H1 (cell line): ENCODE results near the gene KLHL36. TPM values are rescaled to one million over a fixed set of nuclear protein-coding genes. Genes with fewer than 3 reads are reported as not detected.

Experiments
- polyA plus RNA-seq, 7 experiments: library from polyadenylated mRNA; depleted of rRNA in 3 of 7; stranded (reverse) in 5 of 7; unstranded in 2 of 7; fragments of >200 nt in 5 of 7; fragments of 200-250 nt in 2 of 7; gene quantifications; 1 replicate in 5 of 7; 2 replicates in 1 of 7; 4 replicates in 1 of 7; pipeline versions ENCODE4 v1.2.1 to v1.2.3, GENCODE V29; 2011 to 2013; ENCODE audit warnings: missing spikeins in 2 of 7, mixed read lengths in 2 of 7
- total RNA-seq: library from RNA; stranded (reverse); fragmentation: NEBNext Ultra II Directional; extraction: Animal tissue kit (Norgen Biotek cat#: 25700); gene quantifications from 2 replicates; pipeline ENCODE4 v1.2.1, GENCODE V29; 2021
- TF ChIP-seq, protein P1 (sequence below): fragments of 300-600 bp; sonication (generic); IDR thresholded peaks from 2 replicates; pipeline ENCODE4 v1.7.1; 2012; ENCODE audit warnings: low read length, moderate library complexity, mild to moderate bottlenecking, inconsistent platforms; ENCODE audit not compliant: insufficient replicate concordance

Gene KLHL36
- total and polyA plus RNA-seq, 2 of the 8 experiments (the other 6 are each of a cell fraction or from before 2014, with no cell fraction given) = 22.9 to 33.6 TPM

DNA sequence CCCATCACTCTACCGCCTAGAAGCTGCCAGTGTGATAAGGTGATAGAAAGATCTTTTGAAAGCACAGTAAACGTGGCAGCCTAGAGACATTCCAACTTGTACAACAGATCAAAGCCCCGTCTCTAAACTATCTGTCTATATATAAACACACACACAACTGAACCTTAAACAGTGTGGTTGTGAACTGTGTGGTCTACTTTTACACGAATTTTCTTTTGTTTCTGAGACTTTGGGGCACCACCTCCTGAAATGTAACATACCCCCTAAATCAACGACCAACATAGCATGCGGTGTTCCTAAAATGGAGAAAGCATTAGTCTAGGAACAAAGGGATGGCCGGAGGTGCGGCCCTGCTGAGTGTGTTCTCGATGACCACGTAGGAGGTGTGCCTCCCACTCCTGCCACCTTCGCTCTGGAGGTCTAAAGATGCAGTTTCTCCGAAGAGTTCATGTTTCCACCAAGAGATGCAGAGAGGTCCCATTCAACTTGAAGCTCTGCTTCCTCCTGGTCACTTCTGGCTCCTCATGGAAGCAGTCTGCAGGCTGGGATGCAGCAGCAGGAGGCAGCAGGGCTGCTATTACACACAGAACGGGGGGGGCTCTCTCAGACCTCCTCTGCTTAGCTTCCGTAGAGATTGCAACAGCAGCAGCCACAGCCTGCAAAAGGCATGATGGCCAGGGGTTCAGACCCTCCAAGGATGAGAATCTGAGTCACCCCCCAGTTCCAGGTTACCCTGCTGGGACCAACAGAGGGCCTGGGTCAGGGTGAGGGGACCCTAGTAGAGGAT is 28.9 kb downstream of the KLHL36 start (continued):
- TF ChIP-seq, protein P1, sequence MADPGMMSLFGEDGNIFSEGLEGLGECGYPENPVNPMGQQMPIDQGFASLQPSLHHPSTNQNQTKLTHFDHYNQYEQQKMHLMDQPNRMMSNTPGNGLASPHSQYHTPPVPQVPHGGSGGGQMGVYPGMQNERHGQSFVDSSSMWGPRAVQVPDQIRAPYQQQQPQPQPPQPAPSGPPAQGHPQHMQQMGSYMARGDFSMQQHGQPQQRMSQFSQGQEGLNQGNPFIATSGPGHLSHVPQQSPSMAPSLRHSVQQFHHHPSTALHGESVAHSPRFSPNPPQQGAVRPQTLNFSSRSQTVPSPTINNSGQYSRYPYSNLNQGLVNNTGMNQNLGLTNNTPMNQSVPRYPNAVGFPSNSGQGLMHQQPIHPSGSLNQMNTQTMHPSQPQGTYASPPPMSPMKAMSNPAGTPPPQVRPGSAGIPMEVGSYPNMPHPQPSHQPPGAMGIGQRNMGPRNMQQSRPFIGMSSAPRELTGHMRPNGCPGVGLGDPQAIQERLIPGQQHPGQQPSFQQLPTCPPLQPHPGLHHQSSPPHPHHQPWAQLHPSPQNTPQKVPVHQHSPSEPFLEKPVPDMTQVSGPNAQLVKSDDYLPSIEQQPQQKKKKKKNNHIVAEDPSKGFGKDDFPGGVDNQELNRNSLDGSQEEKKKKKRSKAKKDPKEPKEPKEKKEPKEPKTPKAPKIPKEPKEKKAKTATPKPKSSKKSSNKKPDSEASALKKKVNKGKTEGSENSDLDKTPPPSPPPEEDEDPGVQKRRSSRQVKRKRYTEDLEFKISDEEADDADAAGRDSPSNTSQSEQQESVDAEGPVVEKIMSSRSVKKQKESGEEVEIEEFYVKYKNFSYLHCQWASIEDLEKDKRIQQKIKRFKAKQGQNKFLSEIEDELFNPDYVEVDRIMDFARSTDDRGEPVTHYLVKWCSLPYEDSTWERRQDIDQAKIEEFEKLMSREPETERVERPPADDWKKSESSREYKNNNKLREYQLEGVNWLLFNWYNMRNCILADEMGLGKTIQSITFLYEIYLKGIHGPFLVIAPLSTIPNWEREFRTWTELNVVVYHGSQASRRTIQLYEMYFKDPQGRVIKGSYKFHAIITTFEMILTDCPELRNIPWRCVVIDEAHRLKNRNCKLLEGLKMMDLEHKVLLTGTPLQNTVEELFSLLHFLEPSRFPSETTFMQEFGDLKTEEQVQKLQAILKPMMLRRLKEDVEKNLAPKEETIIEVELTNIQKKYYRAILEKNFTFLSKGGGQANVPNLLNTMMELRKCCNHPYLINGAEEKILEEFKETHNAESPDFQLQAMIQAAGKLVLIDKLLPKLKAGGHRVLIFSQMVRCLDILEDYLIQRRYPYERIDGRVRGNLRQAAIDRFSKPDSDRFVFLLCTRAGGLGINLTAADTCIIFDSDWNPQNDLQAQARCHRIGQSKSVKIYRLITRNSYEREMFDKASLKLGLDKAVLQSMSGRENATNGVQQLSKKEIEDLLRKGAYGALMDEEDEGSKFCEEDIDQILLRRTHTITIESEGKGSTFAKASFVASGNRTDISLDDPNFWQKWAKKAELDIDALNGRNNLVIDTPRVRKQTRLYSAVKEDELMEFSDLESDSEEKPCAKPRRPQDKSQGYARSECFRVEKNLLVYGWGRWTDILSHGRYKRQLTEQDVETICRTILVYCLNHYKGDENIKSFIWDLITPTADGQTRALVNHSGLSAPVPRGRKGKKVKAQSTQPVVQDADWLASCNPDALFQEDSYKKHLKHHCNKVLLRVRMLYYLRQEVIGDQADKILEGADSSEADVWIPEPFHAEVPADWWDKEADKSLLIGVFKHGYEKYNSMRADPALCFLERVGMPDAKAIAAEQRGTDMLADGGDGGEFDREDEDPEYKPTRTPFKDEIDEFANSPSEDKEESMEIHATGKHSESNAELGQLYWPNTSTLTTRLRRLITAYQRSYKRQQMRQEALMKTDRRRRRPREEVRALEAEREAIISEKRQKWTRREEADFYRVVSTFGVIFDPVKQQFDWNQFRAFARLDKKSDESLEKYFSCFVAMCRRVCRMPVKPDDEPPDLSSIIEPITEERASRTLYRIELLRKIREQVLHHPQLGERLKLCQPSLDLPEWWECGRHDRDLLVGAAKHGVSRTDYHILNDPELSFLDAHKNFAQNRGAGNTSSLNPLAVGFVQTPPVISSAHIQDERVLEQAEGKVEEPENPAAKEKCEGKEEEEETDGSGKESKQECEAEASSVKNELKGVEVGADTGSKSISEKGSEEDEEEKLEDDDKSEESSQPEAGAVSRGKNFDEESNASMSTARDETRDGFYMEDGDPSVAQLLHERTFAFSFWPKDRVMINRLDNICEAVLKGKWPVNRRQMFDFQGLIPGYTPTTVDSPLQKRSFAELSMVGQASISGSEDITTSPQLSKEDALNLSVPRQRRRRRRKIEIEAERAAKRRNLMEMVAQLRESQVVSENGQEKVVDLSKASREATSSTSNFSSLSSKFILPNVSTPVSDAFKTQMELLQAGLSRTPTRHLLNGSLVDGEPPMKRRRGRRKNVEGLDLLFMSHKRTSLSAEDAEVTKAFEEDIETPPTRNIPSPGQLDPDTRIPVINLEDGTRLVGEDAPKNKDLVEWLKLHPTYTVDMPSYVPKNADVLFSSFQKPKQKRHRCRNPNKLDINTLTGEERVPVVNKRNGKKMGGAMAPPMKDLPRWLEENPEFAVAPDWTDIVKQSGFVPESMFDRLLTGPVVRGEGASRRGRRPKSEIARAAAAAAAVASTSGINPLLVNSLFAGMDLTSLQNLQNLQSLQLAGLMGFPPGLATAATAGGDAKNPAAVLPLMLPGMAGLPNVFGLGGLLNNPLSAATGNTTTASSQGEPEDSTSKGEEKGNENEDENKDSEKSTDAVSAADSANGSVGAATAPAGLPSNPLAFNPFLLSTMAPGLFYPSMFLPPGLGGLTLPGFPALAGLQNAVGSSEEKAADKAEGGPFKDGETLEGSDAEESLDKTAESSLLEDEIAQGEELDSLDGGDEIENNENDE = no peak
